Measurements from ENCODE around the gene NDUFS7.

GRCh38 chr19:1377176-1377964 lies 6.3 kb upstream of the NDUFS7 start:
- TF ChIP-seq CTCF (IDR thresholded peaks at IDR 0.05) (no peak), EP300 (IDR thresholded peaks at IDR 0.05) (no peak), POLR2AphosphoS5 (IDR thresholded peaks at IDR 0.05) (no peak), POLR2A (IDR thresholded peaks at IDR 0.05) (no peak)
